Stimulated activated memory B cell treated with anti-CD40 and anti-IgM and Interleukin-4, amounts not matched to agents 10 μg/mL and 1 μg/mL and 100 μg/mL, for 72 hours (primary cell): ENCODE data around the gene CFAP300.

ENCODE experiments used
- ATAC-seq: fragments of 150-1000 bp; cut with Tn5 transposase; 2 replicates; pipeline ENCODE4 v1.10.0; 2021
- H3K27ac Mint-ChIP-seq: one replicate; pipeline ENCODE4 v1.8.0; 2022; ENCODE audit warnings: mild to moderate bottlenecking, mixed read lengths
- H3K27me3 Mint-ChIP-seq: one replicate; pipeline ENCODE4 v1.8.0; 2022; ENCODE audit warnings: mixed read lengths
- H3K36me3 Mint-ChIP-seq: one replicate; pipeline ENCODE4 v1.8.0; 2022; ENCODE audit warnings: mixed read lengths
- H3K4me1 Mint-ChIP-seq: one replicate; pipeline ENCODE4 v1.8.0; 2022; ENCODE audit warnings: mixed read lengths
- H3K4me3 Mint-ChIP-seq: one replicate; pipeline ENCODE4 v1.8.0; 2022; ENCODE audit warnings: mild to moderate bottlenecking, moderate library complexity, mixed read lengths
- H3K9me3 Mint-ChIP-seq: one replicate; pipeline ENCODE4 v1.8.0; 2022; ENCODE audit warnings: mixed read lengths

The CFAP300 gene

DNA sequence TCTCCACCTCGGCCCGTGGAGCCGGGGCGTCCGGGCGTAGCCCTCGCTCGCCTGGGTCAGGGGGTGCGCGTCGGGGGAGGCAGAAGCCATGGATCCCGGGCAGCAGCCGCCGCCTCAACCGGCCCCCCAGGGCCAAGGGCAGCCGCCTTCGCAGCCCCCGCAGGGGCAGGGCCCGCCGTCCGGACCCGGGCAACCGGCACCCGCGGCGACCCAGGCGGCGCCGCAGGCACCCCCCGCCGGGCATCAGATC lies 63.4 kb downstream of the CFAP300 start:
- peaks cover 12% of the 10 kb centered on the region for H3K4me1 Mint-ChIP-seq
- H3K4me3 Mint-ChIP-seq, result peak overlapping the region; percentile 63
- H3K27ac Mint-ChIP-seq, result peak overlapping the region; percentile 26
- ATAC-seq, result peak; percentile 59
- no peaks in the 10 kb centered on the region for H3K36me3 Mint-ChIP-seq
- H3K27me3 Mint-ChIP-seq, result peaks cover 55% of the 10 kb centered on the region
- H3K9me3 Mint-ChIP-seq, result no peaks in the 10 kb centered on the region

DNA sequence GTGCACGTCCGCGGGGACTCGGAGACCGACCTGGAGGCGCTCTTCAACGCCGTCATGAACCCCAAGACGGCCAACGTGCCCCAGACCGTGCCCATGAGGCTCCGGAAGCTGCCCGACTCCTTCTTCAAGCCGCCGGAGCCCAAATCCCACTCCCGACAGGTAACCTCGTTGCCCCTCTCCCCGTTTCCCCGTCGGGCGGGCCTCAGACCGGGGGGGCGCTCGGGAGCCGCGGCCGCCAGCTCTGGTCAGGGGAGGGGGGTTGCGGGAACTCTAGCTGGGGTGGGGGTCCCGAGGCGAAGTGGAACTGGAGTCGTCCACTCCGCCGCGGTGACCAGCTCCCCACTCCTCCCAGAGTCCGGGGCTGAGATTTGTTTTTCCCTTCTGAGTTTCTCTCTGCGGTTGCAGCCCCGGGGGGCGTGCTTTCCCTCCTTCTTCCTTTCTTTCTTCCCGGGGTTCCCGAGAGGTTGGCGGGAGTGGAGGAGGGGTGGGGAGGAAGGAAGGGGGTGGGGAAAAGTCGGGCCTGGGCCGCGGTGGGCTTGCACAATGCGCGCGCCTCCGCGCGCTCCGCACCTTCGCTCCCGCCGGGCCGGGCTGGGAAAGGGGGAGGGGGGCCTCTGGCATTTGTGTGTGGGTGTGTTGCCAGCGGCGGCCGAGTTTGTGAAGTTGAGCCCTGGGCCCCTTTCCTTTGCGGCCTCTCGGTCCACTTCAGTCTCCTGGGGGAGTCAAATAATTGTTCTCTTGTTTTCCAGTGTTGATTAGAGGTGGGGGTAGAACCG lies 64.0 kb downstream of the CFAP300 start:
- Mint-ChIP-seq H3K27ac (no peak overlapping the region), H3K27me3 (peaks cover 60% of the 10 kb centered on the region), H3K36me3 (no peaks in the 10 kb centered on the region), H3K9me3 (no peaks in the 10 kb centered on the region), H3K4me3 (peak overlapping the region; percentile 63), H3K4me1 (peaks cover 12% of the 10 kb centered on the region)
- ATAC-seq, result no peak

- H3K27ac Mint-ChIP-seq, result no peak overlapping the region
- H3K4me3 Mint-ChIP-seq, result peak overlapping the region; percentile 58
- H3K9me3 Mint-ChIP-seq, result no peaks in the 10 kb centered on the region
- H3K27me3 Mint-ChIP-seq, result peaks cover 66% of the 10 kb centered on the region
- no peak for ATAC-seq
- H3K36me3 Mint-ChIP-seq, result no peaks in the 10 kb centered on the region
- H3K4me1 Mint-ChIP-seq, result peaks cover 12% of the 10 kb centered on the region
Observed at GRCh38 chr11:102111787-102112508, 64.7 kb downstream of the CFAP300 start.

- no peak overlapping the region for H3K27ac Mint-ChIP-seq
- H3K27me3 Mint-ChIP-seq, result peaks cover 62% of the 10 kb centered on the region
Observed at GRCh38 chr11:102112509-102112821, 65.2 kb downstream of the CFAP300 start.

DNA sequence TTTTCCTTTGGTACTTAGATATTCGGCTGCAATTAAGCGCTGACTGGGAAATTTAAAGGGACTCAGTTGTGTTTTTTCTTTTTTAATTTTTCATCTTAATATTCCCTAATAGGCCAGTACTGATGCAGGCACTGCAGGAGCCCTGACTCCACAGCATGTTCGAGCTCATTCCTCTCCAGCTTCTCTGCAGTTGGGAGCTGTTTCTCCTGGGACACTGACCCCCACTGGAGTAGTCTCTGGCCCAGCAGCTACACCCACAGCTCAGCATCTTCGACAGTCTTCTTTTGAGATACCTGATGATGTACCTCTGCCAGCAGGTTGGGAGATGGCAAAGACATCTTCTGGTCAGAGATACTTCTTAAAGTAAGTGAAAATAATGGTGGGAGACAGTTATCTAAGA lies 66.8 kb downstream of the CFAP300 start:
- H3K4me1 Mint-ChIP-seq, result peaks cover 12% of the 10 kb centered on the region
- H3K4me3 Mint-ChIP-seq, result no peak overlapping the region
- no peak for ATAC-seq
- H3K9me3 Mint-ChIP-seq, result no peaks in the 10 kb centered on the region
- H3K27me3 Mint-ChIP-seq, result peaks cover 67% of the 10 kb centered on the region
- no peaks in the 10 kb centered on the region for H3K36me3 Mint-ChIP-seq
- H3K27ac Mint-ChIP-seq, result no peak overlapping the region

More at GRCh38 chr11:102112509-102112821, 65.2 kb downstream of the CFAP300 start:
- Mint-ChIP-seq H3K9me3 (no peaks in the 10 kb centered on the region), H3K36me3 (no peaks in the 10 kb centered on the region), H3K4me3 (no peak overlapping the region), H3K4me1 (peaks cover 12% of the 10 kb centered on the region)
- no peak for ATAC-seq

DNA sequence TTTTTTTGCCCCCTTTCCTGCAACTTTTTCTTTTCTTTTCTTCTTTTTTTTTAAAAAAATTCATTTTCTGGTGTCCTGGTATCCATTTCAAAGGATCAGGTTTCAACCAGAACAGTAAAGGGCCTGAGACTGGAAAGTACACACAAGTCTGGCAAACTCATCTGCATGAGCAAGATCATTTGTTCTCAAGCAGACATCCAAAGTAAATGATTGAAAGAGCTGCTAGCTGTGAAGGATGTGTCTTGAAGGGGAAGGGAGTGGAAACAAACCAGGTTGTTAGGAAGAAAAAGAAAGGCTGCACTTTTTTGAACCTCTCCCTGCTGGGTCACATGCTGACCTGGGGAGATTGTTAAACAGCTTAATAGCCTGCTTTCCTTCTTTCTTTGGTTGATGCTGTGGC lies 68.3 kb downstream of the CFAP300 start:
- Mint-ChIP-seq H3K36me3 (no peaks in the 10 kb centered on the region), H3K27ac (no peak overlapping the region), H3K4me1 (peaks cover under 1% of the 10 kb centered on the region), H3K27me3 (peaks cover 57% of the 10 kb centered on the region), H3K9me3 (no peaks in the 10 kb centered on the region), H3K4me3 (no peak overlapping the region)
- no peak for ATAC-seq

DNA sequence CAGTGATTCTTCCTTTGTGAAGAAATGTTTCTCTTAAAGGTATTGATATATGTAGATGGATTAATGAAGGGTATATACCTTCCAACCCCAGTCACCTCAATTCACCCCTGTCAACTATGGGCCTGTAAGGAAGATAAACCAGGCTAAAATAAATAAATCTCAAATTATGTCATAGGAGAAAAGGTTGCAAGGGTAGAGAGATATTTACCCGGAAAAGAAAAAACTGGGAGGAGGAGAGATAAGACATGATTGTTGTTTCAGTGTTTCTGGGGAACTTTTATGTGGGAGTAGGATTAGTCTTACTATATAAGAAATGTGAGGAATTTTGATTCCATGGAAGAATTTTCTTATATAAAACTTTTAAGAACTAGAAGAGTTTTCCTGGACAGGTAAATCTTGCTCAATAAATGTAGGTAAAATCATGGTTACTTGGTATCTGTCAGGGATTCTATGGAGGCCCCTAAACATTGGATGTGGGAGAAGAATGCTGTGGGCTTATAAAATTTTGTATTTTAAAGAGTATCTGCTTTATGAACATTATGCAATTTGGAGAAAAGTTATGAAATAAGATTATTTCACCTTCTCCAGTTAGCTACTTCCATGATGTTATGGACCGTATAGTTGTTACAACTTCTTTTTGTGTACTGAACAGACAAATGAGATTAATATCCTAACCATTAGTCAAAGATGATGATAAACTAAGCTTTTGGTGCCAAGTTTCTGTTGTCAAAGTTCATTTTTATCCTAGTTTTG lies 69.4 kb downstream of the CFAP300 start:
- peaks cover 54% of the 10 kb centered on the region for H3K27me3 Mint-ChIP-seq
- H3K4me3 Mint-ChIP-seq, result no peak overlapping the region
- no peaks in the 10 kb centered on the region for H3K9me3 Mint-ChIP-seq
- no peak for ATAC-seq
- no peaks in the 10 kb centered on the region for H3K36me3 Mint-ChIP-seq
- no peak overlapping the region for H3K27ac Mint-ChIP-seq
- H3K4me1 Mint-ChIP-seq, result no peaks in the 10 kb centered on the region

DNA sequence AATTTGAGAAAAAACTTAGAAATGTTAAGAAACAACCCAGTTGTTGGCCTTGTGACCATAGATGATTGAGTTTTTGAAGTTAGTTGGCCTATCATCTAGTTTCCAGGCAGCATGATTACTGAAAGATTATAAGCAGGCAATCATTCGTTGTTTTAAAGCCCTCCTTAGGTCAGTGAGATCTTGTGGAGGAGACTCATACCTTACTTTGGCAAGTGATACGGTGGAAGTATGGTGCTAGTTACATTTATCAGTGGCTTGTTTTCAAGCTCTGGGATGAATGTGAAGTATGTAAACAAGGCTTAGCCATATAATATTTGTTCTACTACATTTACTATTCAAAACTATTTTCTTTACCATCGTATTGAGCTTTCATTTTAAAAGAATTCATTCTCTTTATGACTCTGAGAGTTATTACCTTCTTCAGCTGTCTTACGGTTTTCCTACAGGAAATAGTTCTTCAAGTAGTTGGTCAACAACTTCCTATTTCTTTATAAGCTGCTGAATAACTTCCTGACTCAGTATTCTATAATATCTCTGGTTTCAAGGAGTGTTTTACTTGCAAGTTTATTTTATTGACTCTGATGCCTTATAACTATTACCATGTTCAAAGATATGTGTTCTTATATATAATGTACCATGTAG lies 70.4 kb downstream of the CFAP300 start:
- H3K36me3 Mint-ChIP-seq, result no peaks in the 10 kb centered on the region
- no peak for ATAC-seq
- H3K9me3 Mint-ChIP-seq, result no peaks in the 10 kb centered on the region
- H3K27me3 Mint-ChIP-seq, result peaks cover 53% of the 10 kb centered on the region
- no peaks in the 10 kb centered on the region for H3K4me1 Mint-ChIP-seq
- H3K4me3 Mint-ChIP-seq, result no peak overlapping the region
- no peak overlapping the region for H3K27ac Mint-ChIP-seq

DNA sequence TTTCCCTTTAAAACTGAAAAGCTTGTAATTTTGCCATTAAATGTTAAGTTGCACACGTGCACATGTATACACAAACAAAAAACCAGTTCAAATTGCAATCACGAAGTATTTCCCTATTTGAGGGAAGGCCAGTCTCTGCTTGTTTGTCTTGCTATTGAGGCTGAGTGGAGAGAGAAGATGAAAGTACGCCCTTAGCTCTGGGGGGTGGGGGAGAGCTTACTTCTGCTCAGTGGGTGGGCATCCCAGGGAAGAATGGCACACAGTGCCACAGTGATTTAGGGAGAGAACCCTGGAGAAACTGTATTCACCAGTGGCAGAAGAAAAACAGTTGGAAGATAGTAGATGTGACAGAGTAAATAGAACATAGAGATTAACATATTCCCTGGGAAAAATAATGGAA lies 71.7 kb downstream of the CFAP300 start:
- no peak overlapping the region for H3K27ac Mint-ChIP-seq
- H3K4me1 Mint-ChIP-seq, result no peaks in the 10 kb centered on the region
- H3K4me3 Mint-ChIP-seq, result no peak overlapping the region
- H3K27me3 Mint-ChIP-seq, result peaks cover 62% of the 10 kb centered on the region
- ATAC-seq, result no peak
- no peaks in the 10 kb centered on the region for H3K36me3 Mint-ChIP-seq
- peaks cover 3% of the 10 kb centered on the region for H3K9me3 Mint-ChIP-seq

GRCh38 chr11:102119997-102120396 lies 72.8 kb downstream of the CFAP300 start:
- no peak overlapping the region for H3K27ac Mint-ChIP-seq

GRCh38 chr11:102120437-102120973 lies 73.3 kb downstream of the CFAP300 start:
- no peak for ATAC-seq
- H3K9me3 Mint-ChIP-seq, result peaks cover 8% of the 10 kb centered on the region
- H3K4me1 Mint-ChIP-seq, result no peaks in the 10 kb centered on the region
- H3K36me3 Mint-ChIP-seq, result no peaks in the 10 kb centered on the region
- H3K4me3 Mint-ChIP-seq, result no peak overlapping the region
- H3K27me3 Mint-ChIP-seq, result peaks cover 56% of the 10 kb centered on the region
- H3K27ac Mint-ChIP-seq, result no peak overlapping the region

More at GRCh38 chr11:102119997-102120396, 72.8 kb downstream of the CFAP300 start:
- H3K9me3 Mint-ChIP-seq, result peaks cover 8% of the 10 kb centered on the region
- no peaks in the 10 kb centered on the region for H3K36me3 Mint-ChIP-seq
- no peak for ATAC-seq
- H3K27me3 Mint-ChIP-seq, result peaks cover 62% of the 10 kb centered on the region
- no peaks in the 10 kb centered on the region for H3K4me1 Mint-ChIP-seq
- no peak overlapping the region for H3K4me3 Mint-ChIP-seq

GRCh38 chr11:102121329-102121728 lies 74.1 kb downstream of the CFAP300 start:
- no peak for ATAC-seq
- no peaks in the 10 kb centered on the region for H3K4me1 Mint-ChIP-seq
- no peak overlapping the region for H3K27ac Mint-ChIP-seq
- H3K4me3 Mint-ChIP-seq, result no peak overlapping the region
- peaks cover 52% of the 10 kb centered on the region for H3K27me3 Mint-ChIP-seq
- H3K9me3 Mint-ChIP-seq, result peaks cover 9% of the 10 kb centered on the region
- H3K36me3 Mint-ChIP-seq, result no peaks in the 10 kb centered on the region
